Measurements from ENCODE around the gene DCTPP1. TPM values are rescaled to one million over a fixed set of nuclear protein-coding genes. Genes with fewer than 3 reads are reported as not detected.
A peak's percentile ranks its signal among the peaks of the same experiment; 100 is the strongest.

DCTPP1 gene
- total and polyA plus RNA-seq, 9 of the 15 experiments (the other 6 are each of a cell fraction or from before 2014, with no cell fraction given), result 45.0 to 132 (median 80.6) TPM

DNA sequence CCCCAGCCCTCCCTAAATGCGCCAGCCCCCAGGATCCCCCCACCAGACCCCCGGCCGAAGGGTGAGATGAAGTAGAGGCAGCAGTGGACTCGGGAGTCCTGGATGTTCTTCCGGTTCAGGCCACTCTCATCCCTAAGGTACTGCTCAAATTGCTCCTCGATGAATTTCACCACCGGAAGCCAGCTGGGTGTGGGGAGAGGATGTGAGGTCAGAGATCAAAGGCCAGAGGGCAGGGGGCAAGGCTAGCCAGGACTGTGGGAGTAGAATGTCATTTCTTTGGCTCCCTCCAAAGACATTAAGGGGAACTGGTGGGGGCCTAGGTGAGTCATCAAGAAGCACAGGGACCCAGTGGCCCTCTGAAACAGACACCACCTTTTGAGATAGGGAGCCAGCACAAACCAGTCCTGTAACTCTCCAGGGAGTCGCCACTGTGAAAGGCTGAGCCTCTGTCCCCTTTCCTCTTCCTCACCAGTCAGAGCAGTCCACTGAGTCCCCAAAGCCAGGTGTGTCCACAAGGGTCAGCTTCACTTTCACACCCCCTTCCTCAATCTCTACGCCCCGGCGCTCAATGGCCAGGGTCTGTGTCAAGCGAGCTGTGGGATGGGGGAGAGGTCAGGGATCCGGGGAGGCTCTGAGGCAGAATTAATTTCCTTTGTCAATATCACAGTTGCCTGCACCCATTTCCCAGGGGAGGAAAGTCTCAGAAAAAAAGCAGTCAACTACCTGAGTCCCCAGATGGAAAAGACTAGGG is 48.4 kb downstream of the DCTPP1 start (continued):
- TF ChIP-seq MGA (IDR thresholded peaks at IDR 0.05) (no peak), ZNF282 (CRISPR knock-in tag; IDR thresholded peaks at IDR 0.05) (no peak), ZNF316 (IDR thresholded peaks at IDR 0.05) (peak; percentile 54), MTA1 (IDR thresholded peaks at IDR 0.05; ENCODE audit: borderline replicate concordance) (no peak), FOXJ2 (tag; IDR thresholded peaks at IDR 0.05) (no peak), EGR1 (conservative IDR thresholded peaks at IDR 0.05) (peak; percentile 29; the same call in 1 of the 2 replicates), GATA2 (CRISPR knock-in tag; IDR thresholded peaks at IDR 0.05) (no peak; the same call in 1 of the 2 replicates), JUND (IDR thresholded peaks at IDR 0.05; ENCODE audit: borderline replicate concordance, low read depth, low read length) (peak; percentile 97), JUND (tag; IDR thresholded peaks at IDR 0.05; ENCODE audit: borderline replicate concordance, low read depth, low read length) (peak; percentile 93; the same call in 2 of the 3 replicates), ETV1 (tag; conservative IDR thresholded peaks at IDR 0.05; ENCODE audit: low read depth) (peak; percentile 77), ZNF431 (CRISPR knock-in tag; IDR thresholded peaks at IDR 0.05) (no peak), PHB (CRISPR knock-in tag; IDR thresholded peaks at IDR 0.05) (no peak), ZBTB17 (CRISPR knock-in tag; IDR thresholded peaks at IDR 0.05) (no peak), RCOR1 (IDR thresholded peaks at IDR 0.05; ENCODE audit: borderline replicate concordance in 1 of 2, low read depth in 2 of 2, low read length in 2 of 2) (peak in 1 of 2 experiments; percentile 70; a peak in 2 of 4 replicates), OTX1 (CRISPR knock-in tag; IDR thresholded peaks at IDR 0.05) (no peak), ATF7 (IDR thresholded peaks at IDR 0.05) (peak; percentile 61; the same call in 1 of the 2 replicates), ZNF785 (CRISPR knock-in tag; IDR thresholded peaks at IDR 0.05) (no peak), MCM7 (IDR thresholded peaks at IDR 0.05) (no peak)
- TF ChIP-seq, protein P1, sequence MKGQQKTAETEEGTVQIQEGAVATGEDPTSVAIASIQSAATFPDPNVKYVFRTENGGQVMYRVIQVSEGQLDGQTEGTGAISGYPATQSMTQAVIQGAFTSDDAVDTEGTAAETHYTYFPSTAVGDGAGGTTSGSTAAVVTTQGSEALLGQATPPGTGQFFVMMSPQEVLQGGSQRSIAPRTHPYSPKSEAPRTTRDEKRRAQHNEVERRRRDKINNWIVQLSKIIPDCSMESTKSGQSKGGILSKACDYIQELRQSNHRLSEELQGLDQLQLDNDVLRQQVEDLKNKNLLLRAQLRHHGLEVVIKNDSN (CRISPR knock-in tag; IDR thresholded peaks at IDR 0.05), result no peak

All from K562 (cell line).